Upper lobe of left lung (tissue), 4 donors: ENCODE data around the gene ARHGAP21.
"Not testable (repeated sequence)": the region's sequence is repeated elsewhere in the genome, so short reads cannot be mapped to it uniquely, and the experiment has no call there.

Experiments
- EP300 ChIP-seq, 4 donors: sonication (generic); formaldehyde crosslinking; IDR thresholded peaks; one replicate each; pipeline ENCODE4 v1.5.1; 2017; ENCODE audit warnings: antibody characterized with exemption in 4 of 4, control low read depth in 2 of 4
- POLR2A ChIP-seq, 4 donors: fragments of 450-650 bp; IDR thresholded peaks; one replicate each; pipeline ENCODE4 v1.5.1; 2016 to 2017; ENCODE audit warnings: antibody characterized with exemption in 4 of 4, mild to moderate bottlenecking in 2 of 4
- TF ChIP-seq, protein P1 (sequence below), 6 experiments: fragments of 450-650 bp in 4 of 6; fragments of 200-600 bp in 2 of 6; sonication (generic) in 2 of 6; IDR thresholded peaks; one replicate each; pipeline ENCODE4 v1.5.1; 2016 to 2019; ENCODE audit warnings: antibody characterized with exemption in 6 of 6

DNA sequence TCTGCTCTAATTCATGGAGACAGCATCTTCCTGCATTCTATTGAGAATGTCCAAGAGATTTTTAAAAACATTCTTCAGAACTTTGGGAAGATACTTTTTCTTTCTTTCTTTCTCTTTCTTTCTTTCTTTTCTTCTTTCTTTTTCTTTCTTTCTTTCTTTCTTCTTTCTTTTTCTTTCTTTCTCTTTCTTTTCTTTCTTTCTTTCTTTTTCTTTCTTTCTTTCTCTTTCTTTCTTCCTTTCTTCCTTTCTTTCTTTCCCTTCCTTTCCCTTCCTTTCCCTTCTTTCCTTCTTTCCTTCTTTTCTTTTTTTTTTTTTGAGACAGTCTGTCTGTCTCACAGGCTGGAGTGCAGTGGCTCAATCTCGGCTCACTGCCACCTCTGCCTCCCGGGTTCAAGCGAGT is 34.6 kb upstream of the ARHGAP21 start:
- not testable (repeated sequence) for TF ChIP-seq EP300, POLR2A (IDR thresholded peaks at IDR 0.05)
- TF ChIP-seq, protein P1, sequence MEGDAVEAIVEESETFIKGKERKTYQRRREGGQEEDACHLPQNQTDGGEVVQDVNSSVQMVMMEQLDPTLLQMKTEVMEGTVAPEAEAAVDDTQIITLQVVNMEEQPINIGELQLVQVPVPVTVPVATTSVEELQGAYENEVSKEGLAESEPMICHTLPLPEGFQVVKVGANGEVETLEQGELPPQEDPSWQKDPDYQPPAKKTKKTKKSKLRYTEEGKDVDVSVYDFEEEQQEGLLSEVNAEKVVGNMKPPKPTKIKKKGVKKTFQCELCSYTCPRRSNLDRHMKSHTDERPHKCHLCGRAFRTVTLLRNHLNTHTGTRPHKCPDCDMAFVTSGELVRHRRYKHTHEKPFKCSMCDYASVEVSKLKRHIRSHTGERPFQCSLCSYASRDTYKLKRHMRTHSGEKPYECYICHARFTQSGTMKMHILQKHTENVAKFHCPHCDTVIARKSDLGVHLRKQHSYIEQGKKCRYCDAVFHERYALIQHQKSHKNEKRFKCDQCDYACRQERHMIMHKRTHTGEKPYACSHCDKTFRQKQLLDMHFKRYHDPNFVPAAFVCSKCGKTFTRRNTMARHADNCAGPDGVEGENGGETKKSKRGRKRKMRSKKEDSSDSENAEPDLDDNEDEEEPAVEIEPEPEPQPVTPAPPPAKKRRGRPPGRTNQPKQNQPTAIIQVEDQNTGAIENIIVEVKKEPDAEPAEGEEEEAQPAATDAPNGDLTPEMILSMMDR (IDR thresholded peaks at IDR 0.05): not testable (repeated sequence)
